HL-60 (cell line): Measurements from ENCODE around the gene EGR4.

ENCODE experiments used
- DNase-seq, 2 experiments: peaks; one replicate each; pipeline ENCODE4 v3.0.0-alpha.2; 2010 to 2020; ENCODE audit warnings: low read depth in 1 of 2, low spot score in 1 of 2
- H3K27ac ChIP-seq: fragments of 250-450 bp; sonication (Bioruptor Pico); replicated peaks from 2 replicates; pipeline ENCODE4 v1.5.1; 2020; ENCODE audit warnings: mild to moderate bottlenecking, moderate library complexity
- H3K27me3 ChIP-seq: fragments of 250-450 bp; sonication (Bioruptor Pico); 2 replicates; pipeline ENCODE4 v1.5.1; 2021; ENCODE audit warnings: mild to moderate bottlenecking, moderate library complexity; ENCODE audit not compliant: insufficient read depth, poor library complexity, severe bottlenecking
- H3K4me3 ChIP-seq: replicated peaks from 2 replicates; pipeline ENCODE4 v1.5.1; 2011; ENCODE audit warnings: mild to moderate bottlenecking, control low read depth, low read length; ENCODE audit not compliant: insufficient read depth
- TF ChIP-seq, protein P1 (sequence below): IDR thresholded peaks from one replicate; pipeline ENCODE4 v1.5.1; 2011; ENCODE audit warnings: low read length, control low read depth, inconsistent platforms; ENCODE audit not compliant: insufficient read depth

The EGR4 gene

DNA sequence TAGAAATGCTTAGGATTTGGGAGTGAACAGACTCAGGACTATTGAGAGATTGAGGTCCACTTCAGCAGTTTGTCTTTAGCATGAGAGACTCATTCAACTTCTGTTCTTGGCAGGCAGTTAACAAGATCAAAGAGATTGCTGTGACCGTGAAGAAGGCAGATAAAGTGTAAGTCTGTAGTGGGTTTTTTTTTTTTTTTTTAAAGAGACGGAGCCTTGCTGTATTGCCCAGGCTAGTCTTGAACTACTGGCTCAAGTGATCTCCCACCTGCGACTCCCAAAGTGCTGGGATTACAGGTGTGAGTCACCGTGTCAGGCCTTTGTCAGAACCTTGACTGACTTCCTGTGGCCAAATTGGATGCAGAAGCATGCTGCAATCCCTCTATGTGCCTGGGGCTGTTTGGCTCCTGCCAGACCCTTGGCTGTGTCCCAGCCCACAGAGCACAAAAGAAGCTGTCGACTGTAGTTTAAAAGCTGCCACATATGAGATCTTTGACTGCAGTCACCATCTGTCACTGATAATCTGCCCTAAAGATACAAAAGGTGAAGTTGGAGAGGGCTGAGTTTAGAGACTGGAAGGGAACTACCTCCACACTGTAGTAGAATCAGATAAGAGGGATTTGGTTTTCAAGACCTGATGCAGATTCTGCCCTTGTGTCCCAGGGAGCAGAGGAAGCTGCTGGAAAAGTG lies 49.3 kb downstream of the EGR4 start:
- no peak overlapping the region for H3K4me3 ChIP-seq
- DNase-seq: no peak
- TF ChIP-seq, protein P1, sequence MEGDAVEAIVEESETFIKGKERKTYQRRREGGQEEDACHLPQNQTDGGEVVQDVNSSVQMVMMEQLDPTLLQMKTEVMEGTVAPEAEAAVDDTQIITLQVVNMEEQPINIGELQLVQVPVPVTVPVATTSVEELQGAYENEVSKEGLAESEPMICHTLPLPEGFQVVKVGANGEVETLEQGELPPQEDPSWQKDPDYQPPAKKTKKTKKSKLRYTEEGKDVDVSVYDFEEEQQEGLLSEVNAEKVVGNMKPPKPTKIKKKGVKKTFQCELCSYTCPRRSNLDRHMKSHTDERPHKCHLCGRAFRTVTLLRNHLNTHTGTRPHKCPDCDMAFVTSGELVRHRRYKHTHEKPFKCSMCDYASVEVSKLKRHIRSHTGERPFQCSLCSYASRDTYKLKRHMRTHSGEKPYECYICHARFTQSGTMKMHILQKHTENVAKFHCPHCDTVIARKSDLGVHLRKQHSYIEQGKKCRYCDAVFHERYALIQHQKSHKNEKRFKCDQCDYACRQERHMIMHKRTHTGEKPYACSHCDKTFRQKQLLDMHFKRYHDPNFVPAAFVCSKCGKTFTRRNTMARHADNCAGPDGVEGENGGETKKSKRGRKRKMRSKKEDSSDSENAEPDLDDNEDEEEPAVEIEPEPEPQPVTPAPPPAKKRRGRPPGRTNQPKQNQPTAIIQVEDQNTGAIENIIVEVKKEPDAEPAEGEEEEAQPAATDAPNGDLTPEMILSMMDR: no peak
- no peak overlapping the region for H3K27ac ChIP-seq
- no peaks in the 10 kb centered on the region for H3K27me3 ChIP-seq
